ENCODE results near the gene ORC1. TPM values are rescaled to one million over a fixed set of nuclear protein-coding genes. Genes with fewer than 3 reads are reported as not detected.

The ORC1 gene
- total and polyA plus RNA-seq, 2 of the 8 experiments (the other 6 are each of a cell fraction or from before 2014, with no cell fraction given) = 36.9 to 49.0 TPM

DNA sequence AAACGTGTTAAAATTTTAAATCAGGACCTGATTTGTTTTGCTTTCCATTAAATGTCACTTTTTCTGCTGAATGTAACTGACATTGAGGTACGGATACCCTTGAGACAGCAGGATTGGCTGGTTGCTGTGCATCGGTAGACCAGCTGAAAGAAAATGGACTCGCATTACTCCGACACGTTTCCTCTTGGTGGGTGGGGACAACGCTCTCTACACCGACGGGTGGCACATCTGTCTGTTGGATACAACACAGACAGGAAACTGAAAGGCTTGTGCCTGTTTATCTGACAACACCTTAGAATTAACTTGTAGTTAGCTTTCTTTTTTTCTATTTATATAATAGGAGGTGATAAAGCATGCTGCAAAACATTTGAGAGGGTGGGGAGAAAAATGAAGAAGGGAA is 19.5 kb upstream of the ORC1 start:
- no peaks in the 10 kb centered on the region for H3K23me2 ChIP-seq (ENCODE audit: low read depth, low read length)
- no peaks in the 10 kb centered on the region for H3K79me1 ChIP-seq (ENCODE audit: low read depth, low read length)
- no peak overlapping the region for H4K5ac ChIP-seq (ENCODE audit: insufficient read length, low read depth, low read length)
- H2BK15ac ChIP-seq (ENCODE audit: low read length) = no peak overlapping the region
- H3K9me3 ChIP-seq (ENCODE audit: insufficient read depth in 2 of 2, low read depth in 1 of 2, low read length in 1 of 2) = no peaks in the 10 kb centered on the region
- FAIRE-seq = no peak
- H4K8ac ChIP-seq (ENCODE audit: extremely low read depth, insufficient read depth, low read length) = no peak overlapping the region
- no peak overlapping the region for H2BK120ac ChIP-seq (replicated peaks; ENCODE audit: low read depth, low read length)
- no peak overlapping the region for H4K91ac ChIP-seq (replicated peaks; ENCODE audit: insufficient read length, low read length)
- no peak overlapping the region for H3K4me3 ChIP-seq (ENCODE audit: extremely low read depth in 1 of 4, insufficient read depth in 2 of 4, low read depth in 3 of 4, low read length in 4 of 4)
- no peak overlapping the region for H3K14ac ChIP-seq (ENCODE audit: insufficient read length)
- no peak overlapping the region for H2BK20ac ChIP-seq (ENCODE audit: low read length)
- no peak overlapping the region for H2BK5ac ChIP-seq (ENCODE audit: low read depth, low read length)
- POLR2A ChIA-PET (ENCODE audit: partially characterized antibody) = interaction anchor here (0.5 to 2.2 kb wide), 6 partner anchors 9 to 415 kb away, joined by 3 to 10 read pairs (median 4); partner anchors contain the start of genes ORC1 and PRPF38A
- no peak overlapping the region for H2AFZ ChIP-seq (ENCODE audit: low read length)
- H3K4me2 ChIP-seq (ENCODE audit: insufficient read depth in 1 of 2, low read depth in 2 of 2, low read length in 2 of 2) = no peak overlapping the region
- DNase-seq (ENCODE audit: low read depth in 1 of 2, low spot score in 2 of 2) = no peak
- no peaks in the 10 kb centered on the region; a peak in 1 of 7 replicates for H3K4me1 ChIP-seq (replicated peaks in 1 of 4; ENCODE audit: control insufficient read depth in 3 of 4, insufficient read depth in 4 of 4, low read length in 3 of 4)
- H3K18ac ChIP-seq (ENCODE audit: extremely low read depth, low read length) = no peak overlapping the region
- H3K36me3 ChIP-seq (ENCODE audit: control insufficient read depth in 2 of 4, insufficient read depth in 4 of 4, low read length in 3 of 4) = peaks cover 0 to 39% (median 12%) of the 10 kb centered on the region in 4 experiments; a peak in 5 of 8 replicates
- peaks cover 0 to 1% of the 10 kb centered on the region in 2 experiments for H4K20me1 ChIP-seq (replicated peaks in 1 of 2; ENCODE audit: control insufficient read depth in 1 of 2, insufficient read depth in 2 of 2, low read length in 2 of 2)
- H3K79me2 ChIP-seq (ENCODE audit: control insufficient read depth in 1 of 2, insufficient read depth in 2 of 2, low read length in 2 of 2) = no peaks in the 10 kb centered on the region
- CTCF ChIA-PET (ENCODE audit: partially characterized antibody) = interaction anchor here (0.7 to 1.5 kb wide), 2 partner anchors 18 to 757 kb away, joined by 3 read pairs; no protein-coding TSS in a partner anchor
- H3K4ac ChIP-seq (replicated peaks; ENCODE audit: insufficient read length, low read depth, low read length) = no peak overlapping the region
- TF ChIP-seq JUN (IDR thresholded peaks at IDR 0.05; ENCODE audit: low read depth, low read length) (no peak), CREB1 (IDR thresholded peaks at IDR 0.05) (no peak), RFX5 (IDR thresholded peaks at IDR 0.05; ENCODE audit: borderline replicate concordance, low read depth, low read length) (no peak), CHD2 (IDR thresholded peaks at IDR 0.05; ENCODE audit: low read length) (no peak), KDM1A (IDR thresholded peaks at IDR 0.05; ENCODE audit: borderline replicate concordance, low read length) (no peak), GABPA (IDR thresholded peaks at IDR 0.05; ENCODE audit: borderline replicate concordance, insufficient read depth, low read length) (no peak), CBX8 (IDR thresholded peaks at IDR 0.05; ENCODE audit: borderline replicate concordance, low read depth, low read length) (no peak), CBX5 (IDR thresholded peaks at IDR 0.05; ENCODE audit: low read depth, low read length) (no peak), BRCA1 (IDR thresholded peaks at IDR 0.05; ENCODE audit: low read depth, low read length) (no peak), RAD21 (IDR thresholded peaks at IDR 0.05 in 1 of 2, conservative IDR thresholded peaks at IDR 0.05 in 1 of 2; ENCODE audit: low read depth in 2 of 2, low read length in 2 of 2) (no peak)
- TF ChIP-seq, protein P1, sequence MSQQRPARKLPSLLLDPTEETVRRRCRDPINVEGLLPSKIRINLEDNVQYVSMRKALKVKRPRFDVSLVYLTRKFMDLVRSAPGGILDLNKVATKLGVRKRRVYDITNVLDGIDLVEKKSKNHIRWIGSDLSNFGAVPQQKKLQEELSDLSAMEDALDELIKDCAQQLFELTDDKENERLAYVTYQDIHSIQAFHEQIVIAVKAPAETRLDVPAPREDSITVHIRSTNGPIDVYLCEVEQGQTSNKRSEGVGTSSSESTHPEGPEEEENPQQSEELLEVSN (IDR thresholded peaks at IDR 0.05) = no peak
- H3K27me3 ChIP-seq (replicated peaks in 1 of 4; ENCODE audit: control insufficient read depth in 3 of 4, extremely low read depth in 1 of 4, insufficient read depth in 3 of 4, low read length in 3 of 4) = no peaks in the 10 kb centered on the region
- H2AK5ac ChIP-seq (ENCODE audit: low read depth, low read length) = no peak overlapping the region
- H3K56ac ChIP-seq (replicated peaks; ENCODE audit: insufficient read length, low read depth, low read length) = no peak overlapping the region
- no peak overlapping the region for H3K23ac ChIP-seq (ENCODE audit: insufficient read length)
- 94% methylated on average over 9 of the region's 9 CpGs; no CpG with 5 or more reads in 1 of the 2 experiments for WGBS, 2 experiments (ENCODE audit: extremely low coverage in 1 of 2, insufficient coverage in 1 of 2, insufficient read length in 1 of 2, insufficient replicate concordance in 2 of 2, low coverage in 1 of 2, low lambda C conversion rate in 2 of 2, missing lambda C conversion rate in 1 of 2)
- H3K27ac ChIP-seq (ENCODE audit: low read depth, low read length) = no peak overlapping the region
- H2BK12ac ChIP-seq (ENCODE audit: low read depth, low read length) = no peak overlapping the region
- H3K9ac ChIP-seq (replicated peaks in 1 of 4; ENCODE audit: extremely low read depth in 1 of 4, low read depth in 3 of 4, low read length in 3 of 4) = no peak overlapping the region
